DOHH2 (cell line): ENCODE measurements around the gene STON2.

Experiments used
- H3F3A ChIP-seq: fragments of 200-600 bp; sonication (generic), shearing (Covaris generic); 2 replicates; pipeline ENCODE4 v1.6.0; 2016; ENCODE audit warnings: antibody characterized with exemption, mild to moderate bottlenecking; ENCODE audit not compliant: control insufficient read depth, insufficient read depth
- H3K27ac ChIP-seq: fragments of 200-600 bp; sonication (generic); 2 replicates; pipeline ENCODE4 v1.5.1; 2014; ENCODE audit warnings: low read depth, mild to moderate bottlenecking, low read length, moderate library complexity
- H3K27me3 ChIP-seq: fragments of 200-600 bp; sonication (generic); 2 replicates; pipeline ENCODE4 v1.6.1; 2014; ENCODE audit warnings: mild to moderate bottlenecking, low read length, mixed read lengths; ENCODE audit not compliant: control insufficient read depth
- H3K36me3 ChIP-seq: fragments of 200-600 bp; sonication (generic); 2 replicates; pipeline ENCODE4 v1.6.1; 2014; ENCODE audit warnings: mild to moderate bottlenecking, low read length, moderate library complexity, mixed read lengths; ENCODE audit not compliant: control insufficient read depth
- H3K4me1 ChIP-seq: fragments of 200-600 bp; sonication (generic); 2 replicates; pipeline ENCODE4 v1.6.1; 2014; ENCODE audit warnings: mild to moderate bottlenecking, low read length, mixed read lengths; ENCODE audit not compliant: control insufficient read depth
- H3K4me2 ChIP-seq: fragments of 200-600 bp; sonication (generic); 2 replicates; pipeline ENCODE4 v1.6.0; 2014; ENCODE audit warnings: mild to moderate bottlenecking, low read length, moderate library complexity
- H3K4me3 ChIP-seq: fragments of 200-600 bp; sonication (generic); 2 replicates; pipeline ENCODE4 v1.5.1; 2014; ENCODE audit warnings: mild to moderate bottlenecking, low read length, mixed read lengths
- H3K79me2 ChIP-seq: fragments of 200-600 bp; sonication (generic); 2 replicates; pipeline ENCODE4 v1.6.1; 2014; ENCODE audit warnings: mild to moderate bottlenecking, low read length, mixed read lengths; ENCODE audit not compliant: control insufficient read depth
- H3K9me2 ChIP-seq: fragments of 200-600 bp; sonication (generic); replicated peaks from 2 replicates; pipeline ENCODE4 v1.6.1; 2014; ENCODE audit warnings: mild to moderate bottlenecking, low read length, mixed read lengths; ENCODE audit not compliant: control insufficient read depth
- H3K9me3 ChIP-seq: fragments of 200-600 bp; sonication (generic); 2 replicates; pipeline ENCODE4 v1.6.1; 2014; ENCODE audit warnings: antibody characterized with exemption, low read length, mixed read lengths; ENCODE audit not compliant: control insufficient read depth, insufficient read depth
- H4K20me1 ChIP-seq: fragments of 200-600 bp; sonication (generic); 2 replicates; pipeline ENCODE4 v1.6.0; 2014; ENCODE audit warnings: low read depth, mild to moderate bottlenecking, antibody characterized with exemption, low read length, moderate library complexity; ENCODE audit not compliant: control insufficient read depth, insufficient read depth
- CTCF ChIP-seq: fragments of 200-600 bp; sonication (generic); IDR thresholded peaks from one replicate; pipeline ENCODE4 v1.5.1; 2014; ENCODE audit warnings: antibody characterized with exemption, mild to moderate bottlenecking, low read depth, low read length; ENCODE audit not compliant: poor library complexity, severe bottlenecking
- EZH2phosphoT487 ChIP-seq: fragments of 200-600 bp; sonication (generic); IDR thresholded peaks from 2 replicates; pipeline ENCODE4 v1.6.1; 2017; ENCODE audit warnings: borderline replicate concordance, mild to moderate bottlenecking, antibody characterized with exemption, low read length, moderate library complexity, mixed read lengths

Gene STON2

GRCh38 chr14:81353691-81354323 is 46.3 kb downstream of the STON2 start:
- Histone ChIP-seq H3K27me3 (no peaks in the 10 kb centered on the region), H3K9me3 (no peaks in the 10 kb centered on the region), H3K9me2 (no peaks in the 10 kb centered on the region), H3K4me1 (no peaks in the 10 kb centered on the region), H3K27ac (no peak overlapping the region), H4K20me1 (no peaks in the 10 kb centered on the region), H3F3A (no peaks in the 10 kb centered on the region), H3K79me2 (no peaks in the 10 kb centered on the region), H3K4me2 (no peak overlapping the region), H3K4me3 (no peak overlapping the region), H3K36me3 (no peaks in the 10 kb centered on the region)
- no peak for TF ChIP-seq CTCF
- no peak for TF ChIP-seq EZH2phosphoT487

- H3K27ac ChIP-seq = no peak overlapping the region
- no peaks in the 10 kb centered on the region for H3K79me2 ChIP-seq
- H3K9me3 ChIP-seq = no peaks in the 10 kb centered on the region
- H3K9me2 ChIP-seq = no peaks in the 10 kb centered on the region
- no peak overlapping the region for H3K4me3 ChIP-seq
- H3F3A ChIP-seq = no peaks in the 10 kb centered on the region
- H3K4me2 ChIP-seq = no peak overlapping the region
- TF ChIP-seq EZH2phosphoT487 (no peak), CTCF (no peak)
- H3K4me1 ChIP-seq = peaks cover 8% of the 10 kb centered on the region
- no peaks in the 10 kb centered on the region for H4K20me1 ChIP-seq
- H3K27me3 ChIP-seq = no peaks in the 10 kb centered on the region
- H3K36me3 ChIP-seq = no peaks in the 10 kb centered on the region
Observed at GRCh38 chr14:81352413-81352812, 47.7 kb downstream of the STON2 start.

- Histone ChIP-seq H3K4me2 (no peak overlapping the region), H3K36me3 (no peaks in the 10 kb centered on the region), H3K4me1 (peaks cover 8% of the 10 kb centered on the region), H3K79me2 (no peaks in the 10 kb centered on the region), H3K9me2 (no peaks in the 10 kb centered on the region), H3K9me3 (no peaks in the 10 kb centered on the region), H3K27me3 (no peaks in the 10 kb centered on the region), H3F3A (no peaks in the 10 kb centered on the region), H3K4me3 (no peak overlapping the region), H3K27ac (no peak overlapping the region), H4K20me1 (no peaks in the 10 kb centered on the region)
- TF ChIP-seq EZH2phosphoT487 (no peak), CTCF (no peak)
Observed at GRCh38 chr14:81351205-81351604, 48.9 kb downstream of the STON2 start.
